Measurements from ENCODE around the gene CWC27. TPM values are rescaled to one million over a fixed set of nuclear protein-coding genes. Genes with fewer than 3 reads are reported as not detected.

The CWC27 gene
- total RNA-seq, 6 experiments from 2014 or later, result 19.6 to 29.9 (median 25.4) TPM

- peaks cover 36% of the 10 kb centered on the region for H3K36me3 Mint-ChIP-seq (ENCODE audit: low read depth)
- no peak for TF ChIP-seq CTCF (IDR thresholded peaks at IDR 0.05)
- no peak for DNase-seq
- H3K4me3 Mint-ChIP-seq, result no peak overlapping the region
- peaks cover 5% of the 10 kb centered on the region; the same call in 1 of the 2 replicates for H3K9me3 Mint-ChIP-seq
- H3K4me1 Mint-ChIP-seq (ENCODE audit: low read depth), result peaks cover 28% of the 10 kb centered on the region
- H3K27me3 Mint-ChIP-seq (ENCODE audit: insufficient read depth), result peaks cover 1% of the 10 kb centered on the region
- no peak overlapping the region for H3K27ac Mint-ChIP-seq
Observed at GRCh38 chr5:64978546-64978945, 209.8 kb downstream of the CWC27 start.

DNA sequence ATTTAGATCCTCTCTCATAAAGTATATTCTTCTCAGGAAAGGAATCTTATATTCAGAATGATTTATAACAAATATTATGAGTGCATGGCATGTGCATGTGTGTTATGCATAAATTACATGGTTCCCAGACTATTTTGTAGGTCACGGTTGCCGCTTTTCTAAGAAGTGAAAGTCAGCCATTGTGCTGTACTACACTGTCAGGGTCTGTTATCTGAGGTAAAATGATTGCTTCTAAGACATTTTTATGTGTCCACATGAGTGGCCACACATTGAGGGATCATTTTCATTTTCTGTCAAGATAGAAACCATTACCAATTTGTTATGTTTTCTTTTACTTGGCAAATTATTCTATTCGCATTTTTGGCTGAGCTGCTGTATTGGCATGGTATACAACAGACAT, 210.8 kb downstream of the CWC27 start:
- peaks cover 1% of the 10 kb centered on the region for H3K27me3 Mint-ChIP-seq (ENCODE audit: insufficient read depth)
- DNase-seq, result no peak
- no peaks in the 10 kb centered on the region for H3K9me3 Mint-ChIP-seq
- peaks cover 20% of the 10 kb centered on the region for H3K4me1 Mint-ChIP-seq (ENCODE audit: low read depth)
- H3K36me3 Mint-ChIP-seq (ENCODE audit: low read depth), result peaks cover 26% of the 10 kb centered on the region
- H3K4me3 Mint-ChIP-seq, result no peak overlapping the region
- TF ChIP-seq CTCF (IDR thresholded peaks at IDR 0.05), result no peak
- H3K27ac Mint-ChIP-seq, result no peak overlapping the region

DNA sequence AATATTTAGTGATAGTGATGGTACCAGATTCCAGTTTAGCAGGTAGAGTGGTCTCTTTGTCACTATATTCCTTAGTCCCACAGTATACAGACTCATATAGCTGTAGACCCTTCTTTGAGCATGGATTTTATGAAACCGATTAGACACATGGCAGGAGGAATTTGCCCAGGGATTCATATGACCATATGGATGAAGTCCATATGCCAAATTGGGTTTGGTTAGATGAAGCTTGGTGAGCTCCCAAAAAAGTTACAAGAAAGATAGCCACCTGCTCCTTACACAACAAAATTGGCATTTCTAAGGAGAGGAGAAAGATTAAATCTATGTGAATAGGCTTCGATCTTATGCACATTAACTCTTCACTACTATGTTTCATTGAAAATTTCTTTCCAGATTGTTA, 211.4 kb downstream of the CWC27 start:
- Mint-ChIP-seq H3K4me3 (no peak overlapping the region), H3K4me1 (ENCODE audit: low read depth) (peaks cover 20% of the 10 kb centered on the region)

GRCh38 chr5:64987768-64988167, 219.0 kb downstream of the CWC27 start:
- no peak for TF ChIP-seq CTCF (IDR thresholded peaks at IDR 0.05)
- DNase-seq, result no peak
- Mint-ChIP-seq H3K9me3 (peaks cover 13% of the 10 kb centered on the region), H3K27ac (no peak overlapping the region), H3K27me3 (ENCODE audit: insufficient read depth) (no peaks in the 10 kb centered on the region; the same call in 1 of the 2 replicates), H3K4me1 (ENCODE audit: low read depth) (peaks cover 6% of the 10 kb centered on the region; the same call in 1 of the 2 replicates), H3K36me3 (ENCODE audit: low read depth) (peaks cover 38% of the 10 kb centered on the region), H3K4me3 (no peak overlapping the region)

More for the DNA sequence above, 211.4 kb downstream of the CWC27 start:
- no peak overlapping the region for H3K27ac Mint-ChIP-seq
- no peaks in the 10 kb centered on the region for H3K9me3 Mint-ChIP-seq
- H3K36me3 Mint-ChIP-seq (ENCODE audit: low read depth), result peaks cover 29% of the 10 kb centered on the region
- TF ChIP-seq CTCF (IDR thresholded peaks at IDR 0.05), result no peak
- peaks cover 1% of the 10 kb centered on the region for H3K27me3 Mint-ChIP-seq (ENCODE audit: insufficient read depth)
- no peak for DNase-seq

- DNase-seq, result no peak
- peaks cover 48% of the 10 kb centered on the region for H3K4me1 Mint-ChIP-seq (ENCODE audit: low read depth)
- no peak overlapping the region for H3K27ac Mint-ChIP-seq
- TF ChIP-seq CTCF (IDR thresholded peaks at IDR 0.05), result no peak
- peaks cover 25% of the 10 kb centered on the region for H3K36me3 Mint-ChIP-seq (ENCODE audit: low read depth)
- H3K27me3 Mint-ChIP-seq (ENCODE audit: insufficient read depth), result no peaks in the 10 kb centered on the region; the same call in 1 of the 2 replicates
- H3K4me3 Mint-ChIP-seq, result no peak overlapping the region
- H3K9me3 Mint-ChIP-seq, result peaks cover under 1% of the 10 kb centered on the region
Observed at GRCh38 chr5:65009207-65009606, 240.5 kb downstream of the CWC27 start.

DNA sequence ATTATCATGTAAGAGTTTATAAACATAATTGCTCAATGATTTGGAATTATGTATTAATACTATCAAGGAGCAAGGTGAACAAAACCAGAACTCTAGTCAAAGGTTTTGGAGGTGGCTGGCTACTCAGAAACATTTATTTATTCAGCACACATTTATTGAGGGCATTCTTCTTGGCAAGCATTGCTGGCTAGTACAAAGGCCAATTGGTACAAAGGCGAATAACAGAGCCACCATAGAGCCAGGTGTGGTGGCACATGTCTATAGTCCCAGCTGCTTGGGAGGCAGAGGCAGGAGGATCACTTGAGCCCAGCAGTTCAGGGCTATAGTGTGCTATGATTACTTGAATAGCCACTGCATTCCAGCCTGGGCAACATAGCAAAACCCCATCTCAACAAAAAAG, 242.1 kb downstream of the CWC27 start:
- no peak for TF ChIP-seq CTCF (IDR thresholded peaks at IDR 0.05)
- Mint-ChIP-seq H3K4me1 (ENCODE audit: low read depth) (peaks cover 60% of the 10 kb centered on the region), H3K27ac (no peak overlapping the region), H3K9me3 (no peaks in the 10 kb centered on the region), H3K36me3 (ENCODE audit: low read depth) (peaks cover 20% of the 10 kb centered on the region), H3K4me3 (no peak overlapping the region), H3K27me3 (ENCODE audit: insufficient read depth) (no peaks in the 10 kb centered on the region; the same call in 1 of the 2 replicates)
- no peak for DNase-seq
